ENCODE measurements around the gene AKAP8.
"Not testable (repeated sequence)": the region's sequence is repeated elsewhere in the genome, so short reads cannot be mapped to it uniquely, and the experiment has no call there.

Gene AKAP8

GRCh38 chr19:15404097-15404779, 24.7 kb upstream of the AKAP8 start:
- peak; percentile 88 for DNase-seq (ENCODE audit: low spot score)

GRCh38 chr19:15403151-15403531, 23.6 kb upstream of the AKAP8 start:
- no peak for DNase-seq (ENCODE audit: low spot score)

- DNase-seq (ENCODE audit: low spot score), result peak; percentile 93
Measured at GRCh38 chr19:15402411-15403150, 23.0 kb upstream of the AKAP8 start.

GRCh38 chr19:15401397-15401710, 21.8 kb upstream of the AKAP8 start:
- DNase-seq (ENCODE audit: low spot score), result no peak

- no peak for DNase-seq (ENCODE audit: low spot score)
Measured at GRCh38 chr19:15400521-15401396, 21.2 kb upstream of the AKAP8 start.

GRCh38 chr19:15399635-15400034, 20.0 kb upstream of the AKAP8 start:
- no peak for DNase-seq (ENCODE audit: low spot score)

- no peak for DNase-seq (ENCODE audit: low spot score)
Measured at GRCh38 chr19:15399234-15399515, 19.6 kb upstream of the AKAP8 start.

- no peak for DNase-seq (ENCODE audit: low spot score)
Measured at GRCh38 chr19:15398501-15399233, 19.1 kb upstream of the AKAP8 start.

GRCh38 chr19:15397782-15398181, 18.2 kb upstream of the AKAP8 start:
- no peak for DNase-seq (ENCODE audit: low spot score)

- DNase-seq (ENCODE audit: low spot score), result no peak
Measured at GRCh38 chr19:15397236-15397635, 17.6 kb upstream of the AKAP8 start.

GRCh38 chr19:15396436-15396835, 16.8 kb upstream of the AKAP8 start:
- DNase-seq (ENCODE audit: low spot score), result no peak

GRCh38 chr19:15395251-15395650, 15.7 kb upstream of the AKAP8 start:
- DNase-seq (ENCODE audit: low spot score), result not testable (repeated sequence)

GRCh38 chr19:15394426-15394825, 14.8 kb upstream of the AKAP8 start:
- DNase-seq (ENCODE audit: low spot score), result no peak

GRCh38 chr19:15393963-15394362, 14.4 kb upstream of the AKAP8 start:
- no peak for DNase-seq (ENCODE audit: low spot score)

- no peak for DNase-seq (ENCODE audit: low spot score)
Measured at GRCh38 chr19:15390814-15391213, 11.2 kb upstream of the AKAP8 start.

- no peak for DNase-seq (ENCODE audit: low spot score)
Measured at GRCh38 chr19:15381864-15382263, 2.3 kb upstream of the AKAP8 start.

GRCh38 chr19:15381429-15381828, 1.8 kb upstream of the AKAP8 start:
- DNase-seq (ENCODE audit: low spot score), result no peak

GRCh38 chr19:15379999-15380647, 536 bp upstream of the AKAP8 start:
- peak; percentile 38 for DNase-seq (ENCODE audit: low spot score)

GRCh38 chr19:15378534-15379082, 979 bp downstream of the AKAP8 start:
- peak; percentile 44 for DNase-seq (ENCODE audit: low spot score)

GRCh38 chr19:15374796-15375440, 4.7 kb downstream of the AKAP8 start:
- no peak for DNase-seq (ENCODE audit: low spot score)

GRCh38 chr19:15374105-15374651, 5.4 kb downstream of the AKAP8 start:
- DNase-seq (ENCODE audit: low spot score), result no peak
